HG02588 (cell line): ENCODE data around the gene DRC1.

ENCODE experiments used
- ATAC-seq: cut with Tn5 transposase; IDR thresholded peaks from one replicate; pipeline ENCODE4 v1.9.1; 2021; ENCODE audit warnings: mild to moderate bottlenecking, moderate library complexity; ENCODE audit not compliant: unreplicated experiment

DRC1 gene

GRCh38 chr2:26475832-26476501 lies 74.2 kb downstream of the DRC1 start:
- ATAC-seq: no peak

GRCh38 chr2:26477126-26477910 lies 75.6 kb downstream of the DRC1 start:
- ATAC-seq: no peak

GRCh38 chr2:26477911-26478253 lies 76.2 kb downstream of the DRC1 start, which contains the start of gene OTOF:
Gene OTOF, minus strand, starts transcription at chr2:26478124.
- no peak for ATAC-seq

GRCh38 chr2:26478366-26478765 lies 76.6 kb downstream of the DRC1 start:
- no peak for ATAC-seq

- ATAC-seq: no peak
Observed at GRCh38 chr2:26479131-26479788, 77.5 kb downstream of the DRC1 start.

GRCh38 chr2:26479789-26480565 lies 78.3 kb downstream of the DRC1 start:
- ATAC-seq: no peak

GRCh38 chr2:26480566-26481423 lies 79.1 kb downstream of the DRC1 start:
- ATAC-seq: no peak

GRCh38 chr2:26481706-26482105 lies 80.0 kb downstream of the DRC1 start:
- ATAC-seq: no peak

GRCh38 chr2:26482211-26483026 lies 80.7 kb downstream of the DRC1 start:
- no peak for ATAC-seq

- ATAC-seq: no peak
Observed at GRCh38 chr2:26483027-26483326, 81.3 kb downstream of the DRC1 start.

- no peak for ATAC-seq
Observed at GRCh38 chr2:26483516-26483915, 81.8 kb downstream of the DRC1 start.

GRCh38 chr2:26483957-26484565 lies 82.3 kb downstream of the DRC1 start:
- ATAC-seq: no peak

GRCh38 chr2:26484579-26484978 lies 82.9 kb downstream of the DRC1 start:
- no peak for ATAC-seq

- ATAC-seq: no peak
Observed at GRCh38 chr2:26485099-26485498, 83.4 kb downstream of the DRC1 start.

GRCh38 chr2:26485725-26486418 lies 84.2 kb downstream of the DRC1 start:
- no peak for ATAC-seq

- no peak for ATAC-seq
Observed at GRCh38 chr2:26486789-26487188, 85.1 kb downstream of the DRC1 start.

- no peak for ATAC-seq
Observed at GRCh38 chr2:26487192-26487591, 85.5 kb downstream of the DRC1 start.

- no peak for ATAC-seq
Observed at GRCh38 chr2:26488463-26489212, 86.9 kb downstream of the DRC1 start.
